PC-3 (cell line): ENCODE data around the gene GATAD2B.

Source experiments
- EZH2 ChIP-seq: fragments of 300-600 bp; sonication (generic); IDR thresholded peaks from one replicate; pipeline ENCODE4 v1.6.1; 2017; ENCODE audit warnings: antibody characterized with exemption, mild to moderate bottlenecking, low read length; ENCODE audit not compliant: unreplicated experiment
- TF ChIP-seq, protein P1 (sequence below): fragments of 300-600 bp; sonication (generic); conservative IDR thresholded peaks from 2 replicates; pipeline ENCODE4 v1.5.1; 2017; ENCODE audit warnings: antibody characterized with exemption, low read depth, mild to moderate bottlenecking, low read length

DNA sequence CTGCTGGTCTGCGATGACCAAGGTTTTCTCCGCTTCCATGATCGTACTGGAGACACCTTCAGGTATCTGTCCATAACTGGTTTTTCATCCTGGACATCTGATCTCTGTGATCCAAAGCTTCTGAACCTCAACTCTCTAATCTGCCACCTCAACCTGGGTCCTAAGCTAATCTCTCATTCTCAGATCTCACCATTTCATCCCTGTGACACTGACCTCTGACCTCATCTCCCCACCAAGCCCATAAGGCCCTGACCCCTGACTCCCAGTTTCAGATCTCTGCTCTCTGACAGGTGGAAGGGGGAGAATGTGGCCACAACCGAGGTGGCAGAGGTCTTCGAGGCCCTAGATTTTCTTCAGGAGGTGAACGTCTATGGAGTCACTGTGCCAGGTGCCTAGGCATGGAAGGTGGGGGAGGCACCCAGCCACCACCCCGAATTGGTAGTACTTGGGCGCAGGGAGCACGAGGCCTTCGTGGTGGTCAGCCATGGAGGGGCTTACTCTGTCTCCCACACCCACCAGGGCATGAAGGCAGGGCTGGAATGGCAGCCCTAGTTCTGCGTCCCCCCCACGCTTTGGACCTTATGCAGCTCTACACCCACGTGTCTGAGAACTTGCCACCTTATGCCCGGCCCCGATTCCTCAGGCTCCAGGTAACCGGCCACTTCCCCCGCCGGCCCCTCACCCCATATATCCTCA lies 143.8 kb downstream of the GATAD2B start:
- TF ChIP-seq, protein P1, sequence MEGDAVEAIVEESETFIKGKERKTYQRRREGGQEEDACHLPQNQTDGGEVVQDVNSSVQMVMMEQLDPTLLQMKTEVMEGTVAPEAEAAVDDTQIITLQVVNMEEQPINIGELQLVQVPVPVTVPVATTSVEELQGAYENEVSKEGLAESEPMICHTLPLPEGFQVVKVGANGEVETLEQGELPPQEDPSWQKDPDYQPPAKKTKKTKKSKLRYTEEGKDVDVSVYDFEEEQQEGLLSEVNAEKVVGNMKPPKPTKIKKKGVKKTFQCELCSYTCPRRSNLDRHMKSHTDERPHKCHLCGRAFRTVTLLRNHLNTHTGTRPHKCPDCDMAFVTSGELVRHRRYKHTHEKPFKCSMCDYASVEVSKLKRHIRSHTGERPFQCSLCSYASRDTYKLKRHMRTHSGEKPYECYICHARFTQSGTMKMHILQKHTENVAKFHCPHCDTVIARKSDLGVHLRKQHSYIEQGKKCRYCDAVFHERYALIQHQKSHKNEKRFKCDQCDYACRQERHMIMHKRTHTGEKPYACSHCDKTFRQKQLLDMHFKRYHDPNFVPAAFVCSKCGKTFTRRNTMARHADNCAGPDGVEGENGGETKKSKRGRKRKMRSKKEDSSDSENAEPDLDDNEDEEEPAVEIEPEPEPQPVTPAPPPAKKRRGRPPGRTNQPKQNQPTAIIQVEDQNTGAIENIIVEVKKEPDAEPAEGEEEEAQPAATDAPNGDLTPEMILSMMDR, result no peak
- no peak for TF ChIP-seq EZH2
